Type B pancreatic cell (in vitro differentiated cells): ENCODE data around the gene ZFAND4. TPM values are rescaled to one million over a fixed set of nuclear protein-coding genes. Genes with fewer than 3 reads are reported as not detected.
"Not testable (repeated sequence)": the region's sequence is repeated elsewhere in the genome, so short reads cannot be mapped to it uniquely, and the experiment has no call there.

ENCODE experiments used
- DNase-seq: peaks from one replicate; pipeline ENCODE4 v3.0.0; 2021; ENCODE audit warnings: mixed read lengths; ENCODE audit not compliant: unreplicated experiment; ENCODE audit errors: extremely low spot score
- H3K27ac Mint-ChIP-seq: 2 replicates; pipeline ENCODE4 v1.8.0; 2021; ENCODE audit warnings: mild to moderate bottlenecking, mixed read lengths
- H3K27me3 Mint-ChIP-seq: 2 replicates; pipeline ENCODE4 v1.8.0; 2021; ENCODE audit warnings: mixed read lengths
- H3K36me3 Mint-ChIP-seq: 2 replicates; pipeline ENCODE4 v1.8.0; 2021; ENCODE audit warnings: mixed read lengths
- H3K4me1 Mint-ChIP-seq: one replicate; pipeline ENCODE4 v1.8.0; 2021; ENCODE audit warnings: mixed read lengths; ENCODE audit not compliant: unreplicated experiment
- H3K4me3 Mint-ChIP-seq: 2 replicates; pipeline ENCODE4 v1.8.0; 2021; ENCODE audit warnings: mild to moderate bottlenecking, mixed read lengths
- H3K9me3 Mint-ChIP-seq: 2 replicates; pipeline ENCODE4 v1.8.0; 2021; ENCODE audit warnings: mixed read lengths
- CTCF ChIP-seq: fragments of 200-600 bp; sonication (generic); conservative IDR thresholded peaks from 2 replicates; pipeline ENCODE4 v1.5.0; 2021; ENCODE audit warnings: antibody characterized with exemption, mild to moderate bottlenecking
- total RNA-seq: library from RNA; stranded (reverse); gene quantifications from 2 replicates; pipeline ENCODE4 v1.2.1, GENCODE V29; 2021; ENCODE audit warnings: low replicate concordance

Gene ZFAND4
- total RNA-seq, 1 donor from 2014 or later: 12.0 TPM

GRCh38 chr10:45580371-45581215 is 92.0 kb downstream of the ZFAND4 start:
- Mint-ChIP-seq H3K9me3 (no peaks in the 10 kb centered on the region), H3K27me3 (no peaks in the 10 kb centered on the region), H3K36me3 (no peaks in the 10 kb centered on the region), H3K27ac (peak overlapping the region; percentile 32), H3K4me3 (peak overlapping the region; percentile 17), H3K4me1 (peaks cover 4% of the 10 kb centered on the region)
- no peak for TF ChIP-seq CTCF
- no peak for DNase-seq

- TF ChIP-seq CTCF: no peak
- no peak overlapping the region for H3K27ac Mint-ChIP-seq
- no peaks in the 10 kb centered on the region for H3K9me3 Mint-ChIP-seq
- H3K4me3 Mint-ChIP-seq: no peak overlapping the region
- no peak for DNase-seq
- no peaks in the 10 kb centered on the region for H3K36me3 Mint-ChIP-seq
- no peaks in the 10 kb centered on the region for H3K27me3 Mint-ChIP-seq
- peaks cover 4% of the 10 kb centered on the region for H3K4me1 Mint-ChIP-seq
These were observed 94.1 kb downstream of the ZFAND4 start for GRCh38 chr10:45578384-45578971.

GRCh38 chr10:45575966-45576597 is 96.5 kb downstream of the ZFAND4 start:
- Mint-ChIP-seq H3K9me3 (no peaks in the 10 kb centered on the region), H3K27me3 (no peaks in the 10 kb centered on the region)
- DNase-seq: no peak

GRCh38 chr10:45575032-45575761 is 97.4 kb downstream of the ZFAND4 start:
- H3K27me3 Mint-ChIP-seq, DNase-seq, H3K9me3 Mint-ChIP-seq, H3K4me1 Mint-ChIP-seq, H3K36me3 Mint-ChIP-seq, H3K4me3 Mint-ChIP-seq, H3K27ac Mint-ChIP-seq: not testable (repeated sequence)

More at GRCh38 chr10:45575966-45576597, 96.5 kb downstream of the ZFAND4 start:
- no peak for TF ChIP-seq CTCF
- Mint-ChIP-seq H3K4me1 (no peaks in the 10 kb centered on the region), H3K27ac (no peak overlapping the region), H3K36me3 (no peaks in the 10 kb centered on the region), H3K4me3 (no peak overlapping the region)

- Mint-ChIP-seq H3K27ac (no peak overlapping the region), H3K36me3 (no peaks in the 10 kb centered on the region), H3K4me3 (no peak overlapping the region), H3K9me3 (peaks cover 5% of the 10 kb centered on the region), H3K4me1 (no peaks in the 10 kb centered on the region), H3K27me3 (no peaks in the 10 kb centered on the region)
- no peak for TF ChIP-seq CTCF
- DNase-seq: no peak
These were observed 103.1 kb downstream of the ZFAND4 start for GRCh38 chr10:45569471-45569870.
